Measurements from ENCODE around the gene ACTL6B.
A peak's percentile ranks its signal among the peaks of the same experiment; 100 is the strongest.

ACTL6B gene

GRCh38 chr7:100626055-100626454, 30.2 kb downstream of the ACTL6B start:
- TF ChIP-seq, protein P1, sequence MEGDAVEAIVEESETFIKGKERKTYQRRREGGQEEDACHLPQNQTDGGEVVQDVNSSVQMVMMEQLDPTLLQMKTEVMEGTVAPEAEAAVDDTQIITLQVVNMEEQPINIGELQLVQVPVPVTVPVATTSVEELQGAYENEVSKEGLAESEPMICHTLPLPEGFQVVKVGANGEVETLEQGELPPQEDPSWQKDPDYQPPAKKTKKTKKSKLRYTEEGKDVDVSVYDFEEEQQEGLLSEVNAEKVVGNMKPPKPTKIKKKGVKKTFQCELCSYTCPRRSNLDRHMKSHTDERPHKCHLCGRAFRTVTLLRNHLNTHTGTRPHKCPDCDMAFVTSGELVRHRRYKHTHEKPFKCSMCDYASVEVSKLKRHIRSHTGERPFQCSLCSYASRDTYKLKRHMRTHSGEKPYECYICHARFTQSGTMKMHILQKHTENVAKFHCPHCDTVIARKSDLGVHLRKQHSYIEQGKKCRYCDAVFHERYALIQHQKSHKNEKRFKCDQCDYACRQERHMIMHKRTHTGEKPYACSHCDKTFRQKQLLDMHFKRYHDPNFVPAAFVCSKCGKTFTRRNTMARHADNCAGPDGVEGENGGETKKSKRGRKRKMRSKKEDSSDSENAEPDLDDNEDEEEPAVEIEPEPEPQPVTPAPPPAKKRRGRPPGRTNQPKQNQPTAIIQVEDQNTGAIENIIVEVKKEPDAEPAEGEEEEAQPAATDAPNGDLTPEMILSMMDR (IDR thresholded peaks at IDR 0.05; ENCODE audit: low read depth, low read length, missing control alignments), result no peak
- Histone ChIP-seq H3K4me3 (ENCODE audit: low read depth, low read length) (peak overlapping the region; percentile 33), H3K27ac (no peak overlapping the region), H3K27me3 (replicated peaks) (no peaks in the 10 kb centered on the region), H3K36me3 (replicated peaks) (no peaks in the 10 kb centered on the region)
- DNase-seq, result no peak
- in situ Hi-C loops (cut with HindIII; ENCODE audit: low pct_ligation_motif_present, low sequenced_read_pairs), result no loop called here

GRCh38 chr7:100623951-100624824, 32.1 kb downstream of the ACTL6B start:
- in situ Hi-C loops (cut with HindIII; ENCODE audit: low pct_ligation_motif_present, low sequenced_read_pairs), result no loop called here
- TF ChIP-seq, protein P1 (IDR thresholded peaks at IDR 0.05; ENCODE audit: low read depth, low read length, missing control alignments), result no peak
- Histone ChIP-seq H3K27me3 (replicated peaks) (no peaks in the 10 kb centered on the region), H3K4me3 (ENCODE audit: low read depth, low read length) (no peak overlapping the region), H3K36me3 (replicated peaks) (no peaks in the 10 kb centered on the region), H3K27ac (no peak overlapping the region)
- no peak for DNase-seq

DNA sequence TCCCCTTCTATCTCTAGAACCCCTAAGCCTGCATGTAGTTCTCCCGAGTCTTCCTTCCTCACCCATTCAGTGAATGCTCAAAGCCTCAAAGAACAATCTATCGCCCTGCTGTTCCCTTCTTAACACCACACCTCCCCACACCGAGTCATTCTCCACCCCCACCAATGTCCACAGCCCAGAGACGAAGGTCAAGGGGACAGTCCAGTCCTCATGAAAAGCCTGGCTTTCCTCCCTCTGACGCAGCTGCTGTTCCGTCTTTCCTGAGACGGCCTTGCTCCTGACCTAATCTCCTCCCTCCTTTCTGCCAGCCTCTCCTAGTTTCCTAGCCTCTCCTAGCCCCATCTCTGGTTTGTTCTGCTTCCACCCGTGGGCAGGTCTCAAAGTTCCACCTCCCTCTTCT, 34.7 kb downstream of the ACTL6B start:
- Histone ChIP-seq H3K4me3 (ENCODE audit: low read depth, low read length) (no peak overlapping the region), H3K36me3 (replicated peaks) (no peaks in the 10 kb centered on the region), H3K27me3 (replicated peaks) (no peaks in the 10 kb centered on the region), H3K27ac (no peak overlapping the region)
- in situ Hi-C loops (cut with HindIII; ENCODE audit: low pct_ligation_motif_present, low sequenced_read_pairs), result no loop called here
- no peak for DNase-seq
- TF ChIP-seq, protein P1 (IDR thresholded peaks at IDR 0.05; ENCODE audit: low read depth, low read length, missing control alignments), result no peak

GRCh38 chr7:100620804-100621203, 35.4 kb downstream of the ACTL6B start:
- in situ Hi-C loops (cut with HindIII; ENCODE audit: low pct_ligation_motif_present, low sequenced_read_pairs), result no loop called here
- TF ChIP-seq, protein P1 (IDR thresholded peaks at IDR 0.05; ENCODE audit: low read depth, low read length, missing control alignments), result no peak

GRCh38 chr7:100620239-100620638, 36.0 kb downstream of the ACTL6B start:
- H3K36me3 ChIP-seq (replicated peaks), result no peaks in the 10 kb centered on the region
- DNase-seq, result no peak
- no peaks in the 10 kb centered on the region for H3K27me3 ChIP-seq (replicated peaks)
- TF ChIP-seq, protein P1 (IDR thresholded peaks at IDR 0.05; ENCODE audit: low read depth, low read length, missing control alignments), result no peak
- in situ Hi-C loops (cut with HindIII; ENCODE audit: low pct_ligation_motif_present, low sequenced_read_pairs), result no loop called here
- no peak overlapping the region for H3K4me3 ChIP-seq (ENCODE audit: low read depth, low read length)
- no peak overlapping the region for H3K27ac ChIP-seq

More at GRCh38 chr7:100620804-100621203, 35.4 kb downstream of the ACTL6B start:
- DNase-seq, result no peak
- Histone ChIP-seq H3K27me3 (replicated peaks) (no peaks in the 10 kb centered on the region), H3K27ac (no peak overlapping the region), H3K4me3 (ENCODE audit: low read depth, low read length) (no peak overlapping the region), H3K36me3 (replicated peaks) (no peaks in the 10 kb centered on the region)

All from brain microvascular endothelial cell (primary cell).